RWPE2 (cell line): ENCODE results near the gene SHCBP1L.

ENCODE experiments used
- ATAC-seq: fragments of 200-7000 bp; cut with Tn5 transposase; 3 replicates; pipeline ENCODE4 v1.9.1; 2021; ENCODE audit warnings: low read depth
- DNase-seq: peaks from one replicate; pipeline ENCODE4 v3.0.0-alpha.2; 2020; ENCODE audit warnings: low spot score
- H3K27ac ChIP-seq: fragments of 450-650 bp; 2 replicates; pipeline ENCODE4 v1.5.1; 2017; ENCODE audit warnings: mild to moderate bottlenecking; ENCODE audit not compliant: poor library complexity, severe bottlenecking
- H3K27me3 ChIP-seq: fragments of 250-450 bp; sonication (Bioruptor Pico); 2 replicates; pipeline ENCODE4 v1.5.1; 2021; ENCODE audit warnings: mild to moderate bottlenecking, moderate library complexity; ENCODE audit not compliant: insufficient read depth, poor library complexity, severe bottlenecking
- H3K36me3 ChIP-seq: fragments of 250-450 bp; sonication (Bioruptor Pico); 2 replicates; pipeline ENCODE4 v1.5.1; 2020; ENCODE audit warnings: low read depth, mild to moderate bottlenecking, moderate library complexity
- H3K4me1 ChIP-seq: fragments of 250-450 bp; sonication (Bioruptor Pico); 2 replicates; pipeline ENCODE4 v1.5.1; 2021; ENCODE audit warnings: mild to moderate bottlenecking, moderate library complexity; ENCODE audit not compliant: insufficient read depth, poor library complexity, severe bottlenecking
- H3K4me3 ChIP-seq: fragments of 250-450 bp; sonication (Bioruptor Pico); 2 replicates; pipeline ENCODE4 v1.5.1; 2021; ENCODE audit warnings: mild to moderate bottlenecking, moderate library complexity; ENCODE audit not compliant: severe bottlenecking
- H3K9me3 ChIP-seq: fragments of 250-450 bp; sonication (Bioruptor Pico); 2 replicates; pipeline ENCODE4 v1.5.1; 2021; ENCODE audit warnings: mild to moderate bottlenecking, moderate library complexity; ENCODE audit not compliant: severe bottlenecking
- TF ChIP-seq, protein P1 (sequence below): fragments of 450-650 bp; IDR thresholded peaks from one replicate; pipeline ENCODE4 v1.5.1; 2017; ENCODE audit warnings: mild to moderate bottlenecking, moderate library complexity; ENCODE audit not compliant: poor library complexity, severe bottlenecking

SHCBP1L gene

GRCh38 chr1:182972829-182973228, 19.9 kb upstream of the SHCBP1L start:
- Histone ChIP-seq H3K27me3 (no peaks in the 10 kb centered on the region), H3K9me3 (no peaks in the 10 kb centered on the region), H3K4me1 (peaks cover 15% of the 10 kb centered on the region), H3K4me3 (no peak overlapping the region), H3K36me3 (no peaks in the 10 kb centered on the region), H3K27ac (no peak overlapping the region)
- no peak for DNase-seq
- ATAC-seq = no peak
- TF ChIP-seq, protein P1, sequence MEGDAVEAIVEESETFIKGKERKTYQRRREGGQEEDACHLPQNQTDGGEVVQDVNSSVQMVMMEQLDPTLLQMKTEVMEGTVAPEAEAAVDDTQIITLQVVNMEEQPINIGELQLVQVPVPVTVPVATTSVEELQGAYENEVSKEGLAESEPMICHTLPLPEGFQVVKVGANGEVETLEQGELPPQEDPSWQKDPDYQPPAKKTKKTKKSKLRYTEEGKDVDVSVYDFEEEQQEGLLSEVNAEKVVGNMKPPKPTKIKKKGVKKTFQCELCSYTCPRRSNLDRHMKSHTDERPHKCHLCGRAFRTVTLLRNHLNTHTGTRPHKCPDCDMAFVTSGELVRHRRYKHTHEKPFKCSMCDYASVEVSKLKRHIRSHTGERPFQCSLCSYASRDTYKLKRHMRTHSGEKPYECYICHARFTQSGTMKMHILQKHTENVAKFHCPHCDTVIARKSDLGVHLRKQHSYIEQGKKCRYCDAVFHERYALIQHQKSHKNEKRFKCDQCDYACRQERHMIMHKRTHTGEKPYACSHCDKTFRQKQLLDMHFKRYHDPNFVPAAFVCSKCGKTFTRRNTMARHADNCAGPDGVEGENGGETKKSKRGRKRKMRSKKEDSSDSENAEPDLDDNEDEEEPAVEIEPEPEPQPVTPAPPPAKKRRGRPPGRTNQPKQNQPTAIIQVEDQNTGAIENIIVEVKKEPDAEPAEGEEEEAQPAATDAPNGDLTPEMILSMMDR = no peak

DNA sequence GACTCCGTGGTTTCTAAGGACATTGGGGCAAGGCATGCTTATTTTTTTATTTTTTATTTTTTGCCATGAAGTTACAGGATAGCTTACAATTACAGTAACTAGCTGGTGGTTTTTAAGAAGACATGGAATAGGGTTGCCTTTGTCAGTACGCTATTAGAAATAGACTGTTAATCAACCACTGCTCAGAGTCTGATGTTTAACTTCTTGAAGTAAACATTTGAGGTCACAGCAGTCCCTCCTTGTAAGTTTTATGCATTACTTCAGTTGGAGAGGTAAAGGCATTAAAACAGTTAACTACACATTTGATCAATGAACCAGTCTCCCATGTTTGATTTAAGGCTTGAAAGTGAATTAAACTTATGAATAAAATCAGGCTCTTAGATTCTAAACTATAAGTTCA, 19.3 kb upstream of the SHCBP1L start:
- ATAC-seq (no peak), DNase-seq (no peak)
- TF ChIP-seq, protein P1 = no peak
- no peaks in the 10 kb centered on the region for H3K27me3 ChIP-seq
- H3K9me3 ChIP-seq = no peaks in the 10 kb centered on the region
- no peak overlapping the region for H3K4me3 ChIP-seq
- H3K36me3 ChIP-seq = no peaks in the 10 kb centered on the region
- no peak overlapping the region for H3K27ac ChIP-seq
- H3K4me1 ChIP-seq = peaks cover 15% of the 10 kb centered on the region

- Histone ChIP-seq H3K36me3 (no peaks in the 10 kb centered on the region), H3K4me3 (no peak overlapping the region), H3K4me1 (peaks cover 15% of the 10 kb centered on the region), H3K9me3 (no peaks in the 10 kb centered on the region), H3K27ac (no peak overlapping the region), H3K27me3 (no peaks in the 10 kb centered on the region)
- ATAC-seq (no peak), DNase-seq (no peak)
- TF ChIP-seq, protein P1 = no peak
Measured at GRCh38 chr1:182971219-182971618, 18.3 kb upstream of the SHCBP1L start.

GRCh38 chr1:182968836-182969734, 16.1 kb upstream of the SHCBP1L start:
- ATAC-seq = peak; percentile 36; the same call in 2 of the 3 replicates
- no peak for DNase-seq
- Histone ChIP-seq H3K27me3 (no peaks in the 10 kb centered on the region), H3K36me3 (no peaks in the 10 kb centered on the region), H3K4me1 (peaks cover 15% of the 10 kb centered on the region), H3K4me3 (no peak overlapping the region), H3K27ac (peak overlapping the region; percentile 34), H3K9me3 (no peaks in the 10 kb centered on the region)
- TF ChIP-seq, protein P1 = no peak
